CD14-positive monocyte (primary cell): ENCODE results near the gene ZFP36. TPM values are rescaled to one million over a fixed set of nuclear protein-coding genes. Genes with fewer than 3 reads are reported as not detected.
A peak's percentile ranks its signal among the peaks of the same experiment; 100 is the strongest.

Source experiments
- DNase-seq, 3 donors: peaks; one replicate each; pipeline ENCODE4 v3.0.0-alpha.2; 2011 to 2022
- H2AFZ ChIP-seq: 2 replicates; pipeline ENCODE4 v1.6.0; 2012; ENCODE audit warnings: mild to moderate bottlenecking, low read depth, low read length, inconsistent platforms; ENCODE audit not compliant: insufficient read depth, poor library complexity, severe bottlenecking
- H3K27ac ChIP-seq, 2 donors: 1 replicate in 1 of 2; 2 replicates in 1 of 2; pipeline ENCODE4 v1.5.1; 2012 to 2013; ENCODE audit warnings: low read length in 2 of 2, control low read depth in 1 of 2, inconsistent platforms in 1 of 2, low read depth in 1 of 2, mild to moderate bottlenecking in 1 of 2
- H3K27me3 ChIP-seq, 2 donors: one replicate each; pipeline versions ENCODE4 v1.6.0 to v1.6.1; 2011 to 2013; ENCODE audit warnings: low read length in 2 of 2; ENCODE audit not compliant: control insufficient read depth in 2 of 2, insufficient read depth in 2 of 2
- H3K36me3 ChIP-seq, 2 donors: replicated peaks in 1 of 2; 1 replicate in 1 of 2; 2 replicates in 1 of 2; pipeline versions ENCODE4 v1.5.1 to v1.6.1; 2012 to 2013; ENCODE audit warnings: low read length in 2 of 2, control low read depth in 1 of 2, inconsistent platforms in 1 of 2, mild to moderate bottlenecking in 1 of 2; ENCODE audit not compliant: insufficient read depth in 2 of 2, control insufficient read depth in 1 of 2
- H3K4me1 ChIP-seq, 2 donors: 1 replicate in 1 of 2; 2 replicates in 1 of 2; pipeline versions ENCODE4 v1.5.1 to v1.6.1; 2012 to 2013; ENCODE audit warnings: low read length in 2 of 2, control low read depth in 1 of 2, inconsistent platforms in 1 of 2, mild to moderate bottlenecking in 1 of 2, moderate library complexity in 1 of 2; ENCODE audit not compliant: insufficient read depth in 2 of 2, control insufficient read depth in 1 of 2
- H3K4me2 ChIP-seq: replicated peaks from 2 replicates; pipeline ENCODE3; 2012; ENCODE audit warnings: low read length, moderate library complexity, mild to moderate bottlenecking; ENCODE audit not compliant: poor library complexity, severe bottlenecking; ENCODE audit errors: extremely low read depth
- H3K4me3 ChIP-seq, 3 experiments: fragments of 200-600 bp in 1 of 3; sonication (generic) in 1 of 3; replicated peaks in 1 of 3; 1 replicate in 2 of 3; 2 replicates in 1 of 3; pipeline ENCODE4 v1.5.1; 2011 to 2013; ENCODE audit warnings: low read length in 3 of 3, mild to moderate bottlenecking in 3 of 3, control low read depth in 2 of 3, low read depth in 2 of 3, inconsistent platforms in 1 of 3, moderate library complexity in 1 of 3
- H3K79me2 ChIP-seq: 2 replicates; pipeline ENCODE4 v1.6.0; 2012; ENCODE audit warnings: mild to moderate bottlenecking, control low read depth, inconsistent platforms, low read length, moderate library complexity; ENCODE audit not compliant: insufficient read depth
- H3K9ac ChIP-seq: 2 replicates; pipeline ENCODE4 v1.6.0; 2017; ENCODE audit warnings: low read length, mild to moderate bottlenecking; ENCODE audit not compliant: insufficient read depth, poor library complexity, severe bottlenecking
- H3K9me3 ChIP-seq, 2 donors: replicated peaks in 1 of 2; 1 replicate in 1 of 2; 2 replicates in 1 of 2; pipeline versions ENCODE4 v1.5.1 to v1.6.1; 2012 to 2013; ENCODE audit warnings: low read length in 2 of 2, control low read depth in 1 of 2; ENCODE audit not compliant: control insufficient read depth in 1 of 2, insufficient read depth in 1 of 2
- H4K20me1 ChIP-seq: 2 replicates; pipeline ENCODE4 v1.6.0; 2012; ENCODE audit warnings: mild to moderate bottlenecking, low read length, control low read depth, moderate library complexity; ENCODE audit not compliant: insufficient read depth
- H3K27ac Mint-ChIP-seq, 7 donors: one replicate each; pipeline ENCODE4 v1.8.0; 2020; ENCODE audit warnings: mild to moderate bottlenecking in 7 of 7, mixed read lengths in 7 of 7, moderate library complexity in 6 of 7, inconsistent platforms in 2 of 7
- H3K27me3 Mint-ChIP-seq, 3 donors: one replicate each; pipeline ENCODE4 v1.8.0; 2021 to 2022; ENCODE audit warnings: low read depth in 3 of 3, mild to moderate bottlenecking in 3 of 3, mixed read lengths in 3 of 3, moderate library complexity in 3 of 3, inconsistent platforms in 1 of 3
- H3K36me3 Mint-ChIP-seq, 2 donors: one replicate each; pipeline ENCODE4 v1.8.0; 2020; ENCODE audit warnings: mixed read lengths in 2 of 2, inconsistent platforms in 1 of 2, mild to moderate bottlenecking in 1 of 2
- H3K4me1 Mint-ChIP-seq: one replicate; pipeline ENCODE4 v1.8.0; 2020; ENCODE audit warnings: mild to moderate bottlenecking, mixed read lengths
- H3K4me3 Mint-ChIP-seq, 2 donors: one replicate each; pipeline ENCODE4 v1.8.0; 2020; ENCODE audit warnings: mild to moderate bottlenecking in 2 of 2, mixed read lengths in 2 of 2, moderate library complexity in 1 of 2
- H3K9me3 Mint-ChIP-seq, 7 donors: one replicate each; pipeline ENCODE4 v1.8.0; 2020 to 2022; ENCODE audit warnings: mixed read lengths in 7 of 7, mild to moderate bottlenecking in 6 of 7, moderate library complexity in 6 of 7, inconsistent platforms in 2 of 7
- CTCF ChIP-seq: fragments of 200-600 bp; IDR thresholded peaks from one replicate; pipeline ENCODE4 v1.8.0; 2022; ENCODE audit warnings: antibody characterized with exemption, mild to moderate bottlenecking
- WGBS: methylation state at CpG from one replicate; pipeline ENCODE4 v1.1.5; 2013; ENCODE audit warnings: missing lambda C conversion rate; ENCODE audit not compliant: insufficient coverage; 5-methylcytosine and 5-hydroxymethylcytosine counted together
- intact Hi-C, 2 donors: fragments of 100-400 bp; cut with micrococcal nuclease; formaldehyde crosslinking; loops; one replicate each; pipeline versions ENCODE4 v1.15.0 to v1.15.1; 2023
- polyA plus RNA-seq, 3 donors: library from polyadenylated mRNA; depleted of rRNA in 1 of 3; unstranded in 2 of 3; stranded (reverse) in 1 of 3; fragments of 300-500 nt in 2 of 3; fragments of >200 nt in 1 of 3; fragmentation: Illumina TruSeq in 2 of 3; gene quantifications; 1 replicate in 2 of 3; 2 replicates in 1 of 3; pipeline ENCODE4 v1.2.3, GENCODE V29; 2012 to 2021

The ZFP36 gene
- polyA plus RNA-seq, 3 donors, result 473 to 2,084 (median 632) TPM

GRCh38 chr19:39417463-39418181 lies 11.0 kb downstream of the ZFP36 start:
- Mint-ChIP-seq H3K4me1 (peaks cover 15% of the 10 kb centered on the region), H3K4me3 (no peak overlapping the region), H3K9me3 (peaks cover 0 to 6% (median 0%) of the 10 kb centered on the region in 7 donors), H3K27ac (peak overlapping the region in 2 of 7 donors; percentile 48 to 66), H3K27me3 (peaks cover 2 to 8% (median 5%) of the 10 kb centered on the region in 3 donors), H3K36me3 (peaks cover 33 to 50% of the 10 kb centered on the region in 2 donors)
- no peak overlapping the region for H3K4me3 ChIP-seq
- peaks cover 10 to 40% of the 10 kb centered on the region in 2 donors for H3K36me3 ChIP-seq
- no peaks in the 10 kb centered on the region for H3K27me3 ChIP-seq
- intact Hi-C loops, result no loop called here
- H3K79me2 ChIP-seq, result peaks cover 6% of the 10 kb centered on the region
- H3K4me1 ChIP-seq, result peaks cover 15 to 16% of the 10 kb centered on the region in 2 donors
- H3K9ac ChIP-seq, result no peak overlapping the region
- H3K4me2 ChIP-seq, result no peak overlapping the region
- no peak overlapping the region for H2AFZ ChIP-seq
- H3K9me3 ChIP-seq, result no peaks in the 10 kb centered on the region
- DNase-seq, result peak in 1 of 3 donors; percentile 38
- no peak overlapping the region for H3K27ac ChIP-seq
- peaks cover 59% of the 10 kb centered on the region for H4K20me1 ChIP-seq
- WGBS, result 64% methylated on average over 14 of the region's 30 CpGs
- no peak for TF ChIP-seq CTCF

DNA sequence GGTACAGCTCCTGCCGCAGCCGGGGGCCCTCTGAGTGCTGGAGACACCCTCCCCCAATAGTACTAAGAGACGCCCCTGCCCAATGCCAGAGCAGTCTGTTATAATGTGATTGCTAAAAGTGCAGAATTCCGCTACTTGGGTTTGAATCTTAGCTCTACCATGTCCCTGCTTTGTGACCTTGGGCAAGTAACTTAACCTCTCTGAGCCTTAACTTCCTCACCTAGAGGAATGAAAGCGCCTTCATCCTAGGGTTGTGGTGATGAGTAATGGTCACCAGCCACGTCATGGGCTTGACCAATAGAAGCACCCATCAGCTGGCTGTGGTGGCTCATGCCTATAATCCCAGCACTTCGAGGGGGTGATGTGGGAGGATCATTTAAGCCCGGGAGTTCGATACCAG lies 12.4 kb downstream of the ZFP36 start:
- peak in 1 of 3 donors; percentile 65 for DNase-seq
- H3K9ac ChIP-seq, result no peak overlapping the region
- no peaks in the 10 kb centered on the region for H3K27me3 ChIP-seq
- Mint-ChIP-seq H3K36me3 (peaks cover 41 to 61% of the 10 kb centered on the region in 2 donors), H3K4me1 (peaks cover 10% of the 10 kb centered on the region), H3K27me3 (peaks cover under 1 to 4% (median under 1%) of the 10 kb centered on the region in 3 donors), H3K4me3 (no peak overlapping the region), H3K27ac (peak overlapping the region in 3 of 7 donors; percentile 21 to 35 (median 35)), H3K9me3 (peaks cover 0 to 4% (median 0%) of the 10 kb centered on the region in 7 donors)
- no peaks in the 10 kb centered on the region for H3K79me2 ChIP-seq
- no peak overlapping the region for H3K27ac ChIP-seq
- WGBS, result 80% methylated on average over 3 of the region's 9 CpGs
- H4K20me1 ChIP-seq, result peaks cover 52% of the 10 kb centered on the region
- TF ChIP-seq CTCF, result no peak
- peaks cover 22 to 54% of the 10 kb centered on the region in 2 donors for H3K36me3 ChIP-seq
- intact Hi-C loops, result no loop called here
- no peak overlapping the region for H3K4me3 ChIP-seq
- no peak overlapping the region for H3K4me2 ChIP-seq
- H2AFZ ChIP-seq, result no peak overlapping the region
- no peaks in the 10 kb centered on the region for H3K9me3 ChIP-seq
- H3K4me1 ChIP-seq, result peaks cover 3 to 5% of the 10 kb centered on the region in 2 donors
